HepG2 (cell line): Measurements from ENCODE around the gene TTC31. TPM values are rescaled to one million over a fixed set of nuclear protein-coding genes. Genes with fewer than 3 reads are reported as not detected.

Source experiments
- ATAC-seq: fragments of 200-7000 bp; cut with Tn5 transposase; 3 replicates; pipeline ENCODE4 v1.9.1; 2020; ENCODE audit warnings: mild to moderate bottlenecking, moderate library complexity
- BruUV-seq: library from RNA; stranded (reverse); fragments of 400-500 nt; replicated peaks from 2 replicates; lab custom pipeline; 2021; lab: Mats Ljungman, UMichigan
- CTCF ChIA-PET: fragments of 300-600 bp; formaldehyde crosslinking; extraction: SDS; loops from one replicate; lab custom pipeline; 2021; ENCODE audit warnings: low total read pairs, inconsistent platforms, low intra/inter-chr PET ratio; lab: Yijun Ruan, JAX
- POLR2A ChIA-PET: fragments of 350-600 bp; sonication (Branson Sonifier 250); formaldehyde crosslinking; loops from one replicate; lab custom pipeline; 2020; ENCODE audit warnings: antibody characterized with exemption, inconsistent platforms; lab: Yijun Ruan, JAX
- DNase-seq: peaks from one replicate; pipeline ENCODE4 v3.0.0-alpha.2; 2015; ENCODE audit warnings: low spot score
- FAIRE-seq: peaks from 3 replicates; lab custom pipeline; 2011; peaks lifted over from hg19 to GRCh38; lab: Jason Lieb, UNC
- H2AFZ ChIP-seq: one replicate; pipeline ENCODE4 v1.6.1; 2011; ENCODE audit warnings: low read length, inconsistent platforms
- H3K27ac ChIP-seq: fragments of 300-600 bp; 3 replicates; pipeline ENCODE4 v1.8.0; 2011; ENCODE audit warnings: mixed run types, mild to moderate bottlenecking, mixed read lengths, low read length, inconsistent platforms; ENCODE audit not compliant: insufficient read depth; ENCODE audit errors: extremely low read length
- H3K27me3 ChIP-seq, 2 experiments: fragments of 200-600 bp in 1 of 2; 2 replicates in 1 of 2; 3 replicates in 1 of 2; pipeline versions ENCODE4 v1.6.0 to v1.8.0; 2011; ENCODE audit warnings: low read length in 2 of 2, mild to moderate bottlenecking in 2 of 2, moderate library complexity in 2 of 2, inconsistent platforms in 1 of 2; ENCODE audit not compliant: insufficient read depth in 2 of 2, control insufficient read depth in 1 of 2
- H3K36me3 ChIP-seq, 2 experiments: fragments of 200-600 bp in 1 of 2; replicated peaks in 1 of 2; 2 replicates in 1 of 2; 3 replicates in 1 of 2; pipeline versions ENCODE4 v1.5.1 to v1.8.0; 2011; ENCODE audit warnings: low read length in 2 of 2, inconsistent platforms in 1 of 2; ENCODE audit not compliant: insufficient read depth in 2 of 2, control insufficient read depth in 1 of 2
- H3K4me1 ChIP-seq: 2 replicates; pipeline ENCODE4 v1.5.1; 2012; ENCODE audit warnings: low read length, inconsistent platforms; ENCODE audit not compliant: insufficient read depth
- H3K4me2 ChIP-seq: 2 replicates; pipeline ENCODE4 v1.6.0; 2011; ENCODE audit warnings: low read depth, low read length, inconsistent platforms
- H3K4me3 ChIP-seq, 3 experiments: fragments of 200-600 bp in 1 of 3; sonication (generic), shearing (Covaris generic) in 1 of 3; replicated peaks in 1 of 3; 2 replicates each; pipeline ENCODE4 v1.5.1; 2011 to 2016; ENCODE audit warnings: low read length in 3 of 3, inconsistent platforms in 2 of 3, low read depth in 2 of 3, mild to moderate bottlenecking in 2 of 3, control low read depth in 1 of 3, mixed read lengths in 1 of 3; ENCODE audit not compliant: insufficient read depth in 1 of 3
- H3K79me2 ChIP-seq: one replicate; pipeline ENCODE4 v1.6.1; 2011; ENCODE audit warnings: low read length, inconsistent platforms; ENCODE audit not compliant: insufficient read depth
- H3K9ac ChIP-seq: 2 replicates; pipeline ENCODE4 v1.6.0; 2011; ENCODE audit warnings: mild to moderate bottlenecking, low read depth, low read length, inconsistent platforms; ENCODE audit not compliant: insufficient read depth
- H3K9me3 ChIP-seq: 2 replicates; pipeline ENCODE4 v1.5.1; 2012; ENCODE audit warnings: mild to moderate bottlenecking, low read length
- H4K20me1 ChIP-seq: 2 replicates; pipeline ENCODE4 v1.6.0; 2011; ENCODE audit warnings: inconsistent platforms, mild to moderate bottlenecking, low read length, moderate library complexity; ENCODE audit not compliant: insufficient read depth
- FOXO4 ChIP-seq: sonication (generic); formaldehyde crosslinking; conservative IDR thresholded peaks from 2 replicates; pipeline ENCODE4 v1.8.1; 2023; ENCODE audit warnings: missing genetic modification reagents
- PAF1 ChIP-seq: IDR thresholded peaks from 2 replicates; pipeline ENCODE4 v1.6.1; 2016; ENCODE audit warnings: missing genetic modification reagents, missing compliant biosample characterization
- UBTF ChIP-seq: sonication (generic); formaldehyde crosslinking; IDR thresholded peaks from 2 replicates; pipeline ENCODE4 v1.4.0; 2020; ENCODE audit warnings: mild to moderate bottlenecking, missing genetic modification reagents
- ZBTB39 ChIP-seq: sonication (generic); formaldehyde crosslinking; IDR thresholded peaks from 2 replicates; pipeline ENCODE4 v1.5.0; 2020; ENCODE audit warnings: missing genetic modification reagents
- WGBS: methylation state at CpG from one replicate; pipeline ENCODE4 v1.1.6; 2017; ENCODE audit warnings: low lambda C conversion rate; 5-methylcytosine and 5-hydroxymethylcytosine counted together
- in situ Hi-C: cut with HindIII; loops from 2 replicates; pipeline ENCODE4 v1.10.0; 2017; ENCODE audit warnings: low pct_unique_long_range_greater_than_20kb; ENCODE audit not compliant: extremely low pct_ligation_motif_present
- intact Hi-C: fragments of 100-400 bp; cut with micrococcal nuclease; formaldehyde crosslinking; loops from one replicate; pipeline ENCODE4 v1.10.0; 2022; ENCODE audit not compliant: unreplicated experiment
- polyA plus RNA-seq, 8 experiments: library from polyadenylated mRNA; depleted of rRNA in 3 of 8; stranded (reverse) in 7 of 8; unstranded in 1 of 8; fragments of >200 nt; fragmentation: Illumina TruSeq in 4 of 8; extraction: Trizol in 4 of 8; gene quantifications; 2 replicates each; pipeline versions ENCODE4 v1.2.1 to v1.2.3, GENCODE V29; 2011 to 2016; ENCODE audit warnings: low read depth in 4 of 8, missing spikeins in 1 of 8, mixed read lengths in 1 of 8; ENCODE audit not compliant: insufficient read depth in 1 of 8
- total RNA-seq, 5 experiments: library from RNA; depleted of rRNA; stranded (reverse); fragments of >200 nt; fragmentation: Illumina TruSeq; extraction: Trizol; gene quantifications; 2 replicates each; pipeline ENCODE4 v1.2.3, GENCODE V29; 2016; ENCODE audit warnings: low read depth in 1 of 5

TTC31 gene
- total and polyA plus RNA-seq, 2 of the 13 experiments (the other 11 are each of a cell fraction or from before 2014, with no cell fraction given) = 28.3 to 39.5 TPM

GRCh38 chr2:74474481-74474880, 8.4 kb upstream of the TTC31 start:
- Histone ChIP-seq H3K36me3 (peaks cover 7 to 23% of the 10 kb centered on the region in 2 experiments), H4K20me1 (no peaks in the 10 kb centered on the region), H3K79me2 (peaks cover 12% of the 10 kb centered on the region), H3K4me3 (no peak overlapping the region), H3K27me3 (no peaks in the 10 kb centered on the region; a peak in 1 of 5 replicates), H3K9me3 (no peaks in the 10 kb centered on the region), H3K4me1 (peaks cover 56% of the 10 kb centered on the region), H3K4me2 (no peak overlapping the region), H2AFZ (no peak overlapping the region), H3K27ac (no peak overlapping the region), H3K9ac (no peak overlapping the region)
- no peak for ATAC-seq
- 95% methylated on average over 6 of the region's 6 CpGs for WGBS
- 0 out of 2 replicates have a peak, but pooled peaks have one; percentile 29 for TF ChIP-seq FOXO4 (CRISPR knock-in tag)
- 0 out of 2 replicates have a peak, but pooled peaks have one; percentile 15 for TF ChIP-seq UBTF
- no peak for TF ChIP-seq PAF1 (CRISPR knock-in tag)
- 0 out of 2 replicates have a peak, but pooled peaks have one; percentile 24 for TF ChIP-seq ZBTB39
- no peak for DNase-seq
- no TSS peak for BruUV-seq
- no peak for FAIRE-seq
- ChIA-PET POLR2A (interaction anchor here (0.6 to 20.6 kb wide), 8 partner anchors 7 to 55 kb away, joined by 3 to 795 read pairs (median 6); partner anchors contain the start of genes AUP1, CCDC142, HTRA2 and INO80B), CTCF (no interaction called here)
- intact Hi-C loops (no loop called here), in situ Hi-C loops (no loop called here)
